ENCODE data around the gene PHLDB1.

DNA sequence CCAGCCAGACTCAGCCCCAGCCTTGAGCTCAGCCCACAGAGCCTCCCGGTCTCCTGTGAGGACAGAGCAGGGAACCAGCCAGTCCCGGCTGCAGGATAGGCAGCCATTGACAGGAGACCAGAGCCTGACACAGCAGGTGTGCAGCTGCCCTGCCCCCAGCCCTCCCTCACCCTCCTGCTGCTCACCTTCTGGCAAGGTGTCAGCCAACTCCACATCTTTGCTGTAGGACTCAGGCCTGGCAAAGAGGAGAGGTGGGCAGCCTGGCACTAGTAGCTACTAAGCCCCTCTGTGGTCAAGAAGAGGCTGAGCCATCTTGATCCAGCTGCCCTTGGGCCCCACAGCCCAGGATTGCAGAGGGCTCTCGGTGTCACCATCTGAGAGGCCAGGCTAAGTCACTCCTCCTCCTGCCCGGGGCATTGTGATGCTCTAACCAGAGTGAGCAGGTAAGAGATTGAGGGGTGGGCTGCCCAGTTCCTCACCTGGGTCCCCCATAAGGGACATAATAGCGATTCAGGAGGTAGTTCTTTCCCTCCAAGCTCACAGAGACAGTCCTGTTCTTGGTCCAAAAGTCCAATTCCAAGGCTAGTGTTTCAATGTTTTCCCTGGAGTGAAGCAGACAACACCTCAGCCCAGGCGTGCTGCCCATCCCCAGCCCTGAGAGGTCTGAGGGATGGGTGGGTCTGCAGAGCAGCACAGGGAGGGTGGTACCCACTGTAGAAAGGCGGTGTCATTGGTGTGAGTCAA, 53.4 kb downstream of the PHLDB1 start:
- no peak for TF ChIP-seq POLR2AphosphoS5 (IDR thresholded peaks at IDR 0.05)
- TF ChIP-seq, protein P1, sequence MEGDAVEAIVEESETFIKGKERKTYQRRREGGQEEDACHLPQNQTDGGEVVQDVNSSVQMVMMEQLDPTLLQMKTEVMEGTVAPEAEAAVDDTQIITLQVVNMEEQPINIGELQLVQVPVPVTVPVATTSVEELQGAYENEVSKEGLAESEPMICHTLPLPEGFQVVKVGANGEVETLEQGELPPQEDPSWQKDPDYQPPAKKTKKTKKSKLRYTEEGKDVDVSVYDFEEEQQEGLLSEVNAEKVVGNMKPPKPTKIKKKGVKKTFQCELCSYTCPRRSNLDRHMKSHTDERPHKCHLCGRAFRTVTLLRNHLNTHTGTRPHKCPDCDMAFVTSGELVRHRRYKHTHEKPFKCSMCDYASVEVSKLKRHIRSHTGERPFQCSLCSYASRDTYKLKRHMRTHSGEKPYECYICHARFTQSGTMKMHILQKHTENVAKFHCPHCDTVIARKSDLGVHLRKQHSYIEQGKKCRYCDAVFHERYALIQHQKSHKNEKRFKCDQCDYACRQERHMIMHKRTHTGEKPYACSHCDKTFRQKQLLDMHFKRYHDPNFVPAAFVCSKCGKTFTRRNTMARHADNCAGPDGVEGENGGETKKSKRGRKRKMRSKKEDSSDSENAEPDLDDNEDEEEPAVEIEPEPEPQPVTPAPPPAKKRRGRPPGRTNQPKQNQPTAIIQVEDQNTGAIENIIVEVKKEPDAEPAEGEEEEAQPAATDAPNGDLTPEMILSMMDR (IDR thresholded peaks at IDR 0.05) = no peak
- TF ChIP-seq POLR2A (IDR thresholded peaks at IDR 0.05) = no peak

All from breast epithelium (tissue), 3 donors.